Stimulated activated CD4-positive, alpha-beta T cell treated with anti-CD3 and anti-CD28 coated beads, Interleukin-2, amount 100 ng/mL, for 4 hours (primary cell): ENCODE data around the gene MACROD2.

ENCODE experiments used
- DNase-seq: peaks from one replicate; pipeline ENCODE4 v3.0.0-alpha.2; 2020; ENCODE audit warnings: low read depth

The MACROD2 gene

DNA sequence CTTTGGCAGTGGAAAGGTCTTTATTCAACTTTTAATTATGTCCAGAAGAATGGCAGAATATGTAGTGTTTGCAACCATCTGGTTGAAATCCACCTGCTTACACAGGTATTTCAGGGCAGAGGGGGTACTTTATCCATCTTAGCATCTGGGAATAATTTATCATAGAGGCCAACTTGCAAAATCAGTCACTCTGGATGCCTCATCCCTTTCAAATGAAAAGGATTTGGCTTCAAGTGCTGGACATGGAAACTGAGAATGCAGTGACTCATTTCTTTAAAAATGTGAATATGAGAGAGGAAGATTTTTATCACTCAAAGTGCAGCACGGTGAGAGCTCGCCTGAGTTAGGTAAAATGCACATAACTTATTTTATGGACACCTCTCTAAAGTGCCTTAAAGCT, 1819.6 kb downstream of the MACROD2 start:
- no peak for DNase-seq

DNA sequence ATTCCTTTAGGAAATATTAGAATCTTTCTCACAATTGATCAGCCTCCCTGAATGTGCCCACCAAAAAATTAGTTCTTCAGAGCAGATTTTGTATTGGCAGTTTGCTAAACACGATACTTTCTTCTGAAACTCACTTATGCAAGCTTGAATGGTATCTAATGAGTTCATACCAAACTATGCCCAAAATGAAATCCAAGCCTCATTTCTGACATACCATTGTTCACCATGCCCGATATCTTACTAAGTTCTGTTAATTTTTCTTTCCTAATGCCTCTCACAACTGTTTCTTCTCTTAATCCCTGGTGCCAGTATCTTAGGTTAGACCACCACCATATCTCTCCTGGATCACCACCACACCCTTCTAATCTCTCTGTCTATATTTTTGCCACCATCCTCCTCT, 1822.0 kb downstream of the MACROD2 start:
- DNase-seq: no peak

GRCh38 chr20:15818651-15819071, 1823.3 kb downstream of the MACROD2 start:
- no peak for DNase-seq

DNA sequence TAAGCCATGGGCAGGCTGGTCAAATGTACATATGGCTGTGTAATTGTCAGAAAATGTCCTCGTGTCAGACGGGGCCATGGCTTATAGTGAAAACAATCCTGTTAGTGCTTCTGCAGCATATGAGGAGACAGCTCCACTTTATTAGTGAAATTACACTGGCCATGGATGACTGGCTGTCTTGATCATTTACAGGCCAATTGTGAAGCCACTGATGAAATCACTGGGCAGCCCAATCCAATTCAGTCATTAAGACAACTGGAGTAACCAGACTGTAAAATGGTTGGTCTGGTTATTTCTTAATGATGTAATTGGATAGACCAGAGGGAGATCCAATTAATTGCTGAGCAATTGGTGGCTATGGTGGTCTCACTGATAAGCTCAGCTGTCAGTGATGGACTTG, 1828.4 kb downstream of the MACROD2 start:
- DNase-seq: no peak

DNA sequence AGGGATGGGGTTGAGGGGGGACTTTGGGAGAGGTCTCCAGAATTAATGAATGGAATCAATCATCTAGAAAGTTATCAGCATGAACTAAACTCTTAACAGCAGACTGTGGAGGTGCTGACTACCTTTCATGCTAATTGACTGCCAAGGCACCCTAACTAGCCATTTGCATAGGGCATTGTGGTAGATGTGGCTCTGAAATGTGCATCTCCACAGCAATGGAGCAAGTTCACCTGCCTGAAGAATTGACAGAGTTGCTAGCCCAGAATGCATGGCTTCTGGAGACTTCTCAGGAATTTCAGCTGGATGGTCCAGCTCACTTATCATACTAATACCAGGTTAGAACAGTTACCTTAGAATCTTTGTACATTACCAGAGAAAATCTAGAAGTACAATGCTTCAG, 1832.3 kb downstream of the MACROD2 start:
- no peak for DNase-seq

DNA sequence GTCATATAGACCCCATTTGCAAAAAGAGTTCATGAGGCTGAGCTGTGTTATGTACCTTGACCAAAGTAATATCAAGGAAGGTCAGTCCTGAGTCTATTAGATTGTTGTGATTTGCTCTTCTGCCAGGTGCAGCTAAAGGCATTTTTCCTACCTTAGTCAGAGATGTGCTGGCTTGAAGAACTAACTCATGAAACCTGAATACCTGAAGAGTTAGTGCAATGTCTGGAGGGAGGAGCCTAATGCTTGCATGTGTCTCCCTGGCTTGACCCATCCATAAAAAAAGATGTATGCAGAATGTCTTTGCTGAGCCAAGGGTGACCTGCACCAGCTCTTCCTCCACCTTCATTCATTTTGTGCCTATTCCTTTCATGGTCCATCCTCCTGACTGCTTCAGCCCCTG, 1835.9 kb downstream of the MACROD2 start:
- no peak for DNase-seq

GRCh38 chr20:15832512-15832911, 1837.2 kb downstream of the MACROD2 start:
- DNase-seq: no peak

GRCh38 chr20:15834857-15835256, 1839.5 kb downstream of the MACROD2 start:
- no peak for DNase-seq

GRCh38 chr20:15835811-15836210, 1840.5 kb downstream of the MACROD2 start:
- DNase-seq: no peak

GRCh38 chr20:15836634-15837033, 1841.3 kb downstream of the MACROD2 start:
- DNase-seq: no peak

- no peak for DNase-seq
Observed at GRCh38 chr20:15837563-15837962, 1842.2 kb downstream of the MACROD2 start.

GRCh38 chr20:15838466-15838865, 1843.2 kb downstream of the MACROD2 start:
- no peak for DNase-seq

DNA sequence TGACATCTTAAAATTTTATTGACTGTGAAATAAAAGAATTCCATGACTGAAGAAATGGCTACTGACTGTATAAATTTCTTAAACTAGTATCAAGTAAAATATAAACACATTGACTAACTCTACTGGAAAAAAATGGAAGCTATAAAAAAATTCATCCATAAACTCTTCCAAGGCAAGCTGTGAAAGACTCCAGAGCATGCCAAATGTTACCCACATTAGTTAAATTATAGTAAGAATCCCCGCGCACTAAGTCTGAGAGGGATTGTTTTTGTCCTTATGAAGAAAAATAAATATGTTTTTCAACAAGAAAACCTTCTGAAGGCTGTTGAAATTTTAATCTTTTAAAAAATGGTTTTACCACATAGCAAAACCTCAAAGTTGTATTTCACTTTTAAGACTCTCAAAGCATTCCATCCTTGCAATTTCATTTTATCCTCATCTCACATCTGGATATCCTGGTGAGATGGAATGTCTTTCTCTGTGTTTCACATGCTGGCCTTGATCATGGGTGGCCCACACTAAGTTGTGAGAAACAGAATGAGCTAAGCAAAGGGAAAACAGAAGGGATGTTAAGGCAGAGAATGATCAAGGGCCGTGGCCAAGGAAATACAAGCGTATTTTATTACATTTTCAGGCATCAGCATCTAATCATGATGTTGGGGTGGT, 1845.5 kb downstream of the MACROD2 start:
- no peak for DNase-seq

GRCh38 chr20:15842872-15843271, 1847.6 kb downstream of the MACROD2 start:
- DNase-seq: no peak

DNA sequence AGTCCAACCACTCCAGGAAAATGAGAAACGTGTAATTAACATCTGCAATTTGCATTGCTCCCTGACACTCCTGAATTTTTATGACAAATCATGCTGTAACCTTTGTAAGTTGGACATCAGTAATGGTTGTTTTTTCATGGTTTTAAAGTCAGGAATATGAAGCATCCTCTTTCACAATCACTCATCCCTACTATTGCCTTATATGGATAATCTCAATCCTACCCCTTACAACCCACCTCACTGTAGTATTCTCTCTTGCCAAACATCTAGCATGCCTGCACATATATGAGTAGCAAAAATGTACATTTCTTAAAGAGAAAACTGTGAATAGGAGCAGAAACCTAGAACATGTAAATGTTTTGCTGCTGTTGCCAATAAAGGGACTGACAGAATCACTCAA, 1848.5 kb downstream of the MACROD2 start:
- DNase-seq: no peak

- DNase-seq: no peak
Observed at GRCh38 chr20:15847196-15847784, 1852.0 kb downstream of the MACROD2 start.

DNA sequence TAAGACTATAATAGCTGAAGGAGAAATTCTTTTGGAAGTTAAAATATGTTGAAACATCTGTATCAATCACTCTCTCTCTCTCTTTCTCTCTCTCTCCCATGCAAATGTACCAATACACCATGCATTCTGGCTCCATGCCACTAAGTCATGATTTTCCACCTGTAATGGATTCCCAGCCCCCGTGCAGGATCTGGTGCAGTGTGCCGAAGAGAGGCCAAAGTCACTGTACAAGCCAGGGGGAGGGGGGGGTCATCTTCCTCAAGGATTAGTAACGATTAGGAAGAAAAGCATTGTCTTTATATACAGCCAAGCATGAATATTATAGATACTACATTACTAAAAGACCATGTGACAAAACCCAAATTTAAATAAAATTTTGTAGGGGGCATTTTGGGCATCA, 1852.8 kb downstream of the MACROD2 start:
- DNase-seq: no peak

GRCh38 chr20:15848995-15849610, 1853.8 kb downstream of the MACROD2 start:
- DNase-seq: no peak

DNA sequence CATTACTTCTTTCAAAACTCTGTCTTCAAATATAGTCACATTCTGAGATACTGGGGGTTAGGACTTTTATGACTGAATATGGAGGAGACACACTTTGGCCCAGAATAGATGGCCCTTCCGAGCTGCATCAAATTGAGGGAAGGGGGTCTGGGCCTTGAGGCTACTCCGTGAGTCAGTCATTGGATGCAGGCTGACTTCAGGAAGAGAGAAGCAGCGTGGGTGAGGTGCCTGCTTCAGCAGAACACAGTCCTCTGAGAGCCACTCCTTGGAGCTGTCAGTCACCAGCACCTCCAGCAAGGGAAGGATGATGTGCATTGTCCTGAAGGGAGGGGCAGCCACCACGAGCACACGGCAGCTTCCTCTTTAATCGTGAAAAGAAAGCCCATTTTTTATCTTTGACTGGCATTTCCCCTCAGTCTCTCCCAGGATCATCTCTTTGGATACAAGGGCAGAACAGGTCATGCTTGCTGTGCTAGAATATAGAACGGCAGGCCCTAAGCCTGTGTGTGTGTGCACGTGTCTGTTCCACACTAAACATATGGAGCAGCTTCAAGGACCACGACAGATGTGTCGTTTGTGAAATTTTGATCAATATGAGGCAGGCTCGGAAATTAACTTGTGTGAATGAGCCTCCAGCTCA, 1856.4 kb downstream of the MACROD2 start:
- no peak for DNase-seq

- DNase-seq: no peak
Observed at GRCh38 chr20:15854911-15855310, 1859.6 kb downstream of the MACROD2 start.

- DNase-seq: no peak
Observed at GRCh38 chr20:15857173-15857784, 1862.0 kb downstream of the MACROD2 start.

DNA sequence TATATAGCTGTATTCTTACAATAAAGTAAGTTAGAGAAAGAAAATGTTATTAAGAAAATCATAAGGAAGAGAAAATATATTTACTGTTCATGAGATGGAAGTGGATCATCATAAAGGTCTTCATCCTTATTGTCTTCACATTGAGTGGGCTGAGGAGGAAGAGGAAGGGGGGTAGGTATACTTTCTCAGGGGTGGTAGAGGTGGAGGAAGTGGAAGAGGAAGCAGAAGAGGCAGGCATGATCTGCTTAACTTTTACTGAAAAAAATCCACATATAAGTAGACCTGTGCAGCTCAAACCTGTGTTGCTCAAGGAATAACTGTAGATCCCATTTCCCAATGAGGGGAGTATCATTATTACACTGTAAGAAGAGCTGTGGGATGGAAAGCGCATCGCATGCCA, 1863.7 kb downstream of the MACROD2 start:
- DNase-seq: no peak

DNA sequence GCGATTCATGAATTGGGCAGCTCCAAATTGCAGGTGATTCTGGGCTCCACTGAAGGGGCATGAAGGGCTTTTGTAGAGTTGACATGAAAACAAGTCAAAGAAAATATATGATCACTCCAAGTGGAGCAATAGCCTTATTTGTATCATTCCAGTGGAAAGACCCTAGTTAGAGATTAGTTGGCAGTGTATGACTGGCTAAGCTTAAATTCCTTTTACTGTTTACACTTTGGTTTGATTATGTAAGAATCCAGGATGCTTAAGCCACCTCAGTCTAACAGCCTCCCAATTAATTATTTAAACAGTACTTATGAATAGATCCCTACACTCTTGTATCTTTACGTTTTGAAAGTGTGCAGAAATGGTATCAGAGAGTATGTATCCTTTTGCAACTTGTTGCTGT, 1865.5 kb downstream of the MACROD2 start:
- no peak for DNase-seq
